Measurements from ENCODE around the gene SLC25A25. TPM values are rescaled to one million over a fixed set of nuclear protein-coding genes. Genes with fewer than 3 reads are reported as not detected.
A peak's percentile ranks its signal among the peaks of the same experiment; 100 is the strongest.
"Not testable (repeated sequence)": the region's sequence is repeated elsewhere in the genome, so short reads cannot be mapped to it uniquely, and the experiment has no call there.

SLC25A25 gene
- total RNA-seq, 1 donor from 2014 or later: 64.7 TPM

DNA sequence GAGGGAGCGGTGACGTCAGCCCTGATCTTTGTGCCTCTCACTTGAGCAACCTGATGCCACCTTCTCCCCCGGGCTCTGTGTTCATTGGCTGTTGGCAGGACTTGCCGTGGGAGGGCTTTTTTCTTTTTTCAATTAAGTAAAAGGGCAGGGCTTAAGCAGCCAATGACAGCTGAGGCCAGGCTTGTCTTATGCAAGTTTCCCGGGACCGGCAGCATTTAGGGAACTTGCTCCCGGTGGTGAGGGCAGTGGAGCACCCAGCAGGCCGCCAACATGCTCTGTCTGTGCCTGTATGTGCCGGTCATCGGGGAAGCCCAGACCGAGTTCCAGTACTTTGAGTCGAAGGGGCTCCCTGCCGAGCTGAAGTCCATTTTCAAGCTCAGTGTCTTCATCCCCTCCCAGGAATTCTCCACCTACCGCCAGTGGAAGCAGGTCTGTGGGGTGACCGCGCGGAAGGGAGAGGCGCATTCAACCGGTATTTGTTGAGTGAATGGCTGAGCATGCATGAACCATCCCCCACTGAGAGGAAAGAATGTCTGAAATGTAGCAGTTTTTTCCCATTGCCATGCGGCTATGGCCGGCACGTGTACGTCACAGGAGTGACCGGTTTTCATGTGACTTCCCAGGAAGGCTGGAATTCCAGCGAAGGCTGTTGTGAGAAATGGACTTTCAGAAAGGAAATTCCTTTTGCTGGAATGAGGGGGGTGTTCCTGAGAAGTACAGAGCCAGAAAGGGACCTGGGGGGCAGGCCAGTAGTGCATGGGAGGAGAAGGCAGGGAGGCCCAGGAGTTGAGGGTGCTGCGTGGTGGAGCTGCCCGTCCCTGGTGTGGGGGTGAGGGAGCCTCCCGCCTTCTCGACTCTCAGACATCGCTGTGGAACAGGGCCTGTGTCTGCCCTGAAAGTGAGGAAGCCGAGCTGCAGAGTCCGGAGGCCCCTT lies 30.5 kb downstream of the SLC25A25 start:
- DNase-seq: peak; percentile 98

DNA sequence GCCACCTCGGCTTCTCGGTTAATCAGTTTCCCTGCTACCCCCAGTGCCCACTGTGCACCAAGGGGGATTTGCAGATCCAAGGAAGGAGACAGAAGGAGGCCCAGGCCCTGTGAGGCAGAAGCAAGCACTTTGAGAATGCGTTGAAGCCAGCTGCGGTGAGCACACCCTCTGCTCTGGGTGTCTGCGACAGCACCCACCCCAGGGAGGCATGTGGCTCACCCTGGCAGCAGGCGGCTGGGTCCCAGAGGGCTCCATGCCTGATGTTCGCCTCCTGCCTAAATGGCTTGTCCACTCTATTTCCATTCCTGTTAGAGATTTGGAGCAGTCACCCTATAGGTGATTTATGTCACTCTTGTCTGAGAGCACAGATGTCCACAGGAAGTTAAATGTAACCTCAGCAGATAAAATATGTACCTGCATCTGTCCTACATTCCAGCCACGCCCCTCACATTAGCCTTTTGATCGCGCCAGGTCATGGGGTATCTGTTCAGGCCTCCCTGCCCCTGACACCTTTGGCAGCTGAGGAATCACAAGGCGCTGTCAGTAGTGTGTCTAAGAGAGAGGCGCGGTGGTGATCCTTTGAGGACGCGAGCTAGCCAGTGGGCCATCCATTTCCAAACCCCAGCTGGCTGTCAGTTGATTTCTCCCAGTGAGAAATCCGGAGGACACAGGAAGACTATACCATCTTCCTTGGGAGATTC lies 31.3 kb downstream of the SLC25A25 start:
- DNase-seq: no peak

DNA sequence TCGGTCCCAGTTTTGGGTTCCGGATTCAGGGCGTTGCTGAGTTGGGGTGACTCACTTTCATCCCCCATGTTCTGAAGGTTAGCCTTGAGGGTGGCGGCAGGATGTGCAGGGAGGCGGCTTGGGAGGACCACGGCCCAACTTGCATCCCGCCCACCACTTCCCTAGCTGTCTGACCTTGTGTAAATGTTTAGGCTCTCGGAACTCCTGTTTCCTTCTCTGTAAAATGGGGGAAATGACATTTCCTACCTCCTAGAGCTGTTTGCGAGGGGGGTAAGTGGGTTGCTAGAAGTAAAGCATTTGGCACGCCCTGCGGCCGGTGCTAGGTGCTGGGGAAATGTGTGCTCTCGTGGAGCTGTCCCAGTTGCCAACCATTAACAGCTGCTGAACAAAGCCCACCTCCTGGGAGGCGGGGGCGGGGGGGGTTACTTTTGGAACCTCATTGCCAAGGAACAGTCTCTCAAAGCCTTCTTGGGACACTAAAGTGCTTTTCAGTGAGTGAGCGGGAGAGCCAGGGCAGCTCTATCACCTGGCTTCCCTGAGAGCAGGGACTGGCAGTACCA lies 32.0 kb downstream of the SLC25A25 start:
- DNase-seq: peak; percentile 89

GRCh38 chr9:128100581-128100980 lies 32.5 kb downstream of the SLC25A25 start:
- no peak for DNase-seq

DNA sequence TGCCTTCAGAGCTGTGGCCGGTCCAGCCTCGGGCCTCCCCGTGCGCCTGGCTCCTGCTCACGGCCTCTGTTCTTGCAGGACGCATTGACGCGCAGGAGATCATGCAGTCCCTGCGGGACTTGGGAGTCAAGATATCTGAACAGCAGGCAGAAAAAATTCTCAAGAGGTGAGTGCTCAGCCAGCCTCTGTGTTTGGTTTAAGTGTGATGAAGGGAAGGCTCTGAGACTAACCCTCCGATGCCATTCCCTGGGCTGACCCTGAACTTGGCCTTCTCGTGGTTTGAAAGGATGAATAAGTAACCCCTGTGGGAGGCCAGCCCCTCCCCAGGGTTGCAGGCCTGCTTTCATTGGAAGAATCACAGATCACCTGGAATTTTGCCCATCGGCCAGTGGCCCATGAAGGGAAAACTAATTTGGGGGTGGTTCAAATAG lies 33.2 kb downstream of the SLC25A25 start:
- no peak for DNase-seq

- no peak for DNase-seq
These were observed 33.7 kb downstream of the SLC25A25 start for GRCh38 chr9:128101690-128102089.

DNA sequence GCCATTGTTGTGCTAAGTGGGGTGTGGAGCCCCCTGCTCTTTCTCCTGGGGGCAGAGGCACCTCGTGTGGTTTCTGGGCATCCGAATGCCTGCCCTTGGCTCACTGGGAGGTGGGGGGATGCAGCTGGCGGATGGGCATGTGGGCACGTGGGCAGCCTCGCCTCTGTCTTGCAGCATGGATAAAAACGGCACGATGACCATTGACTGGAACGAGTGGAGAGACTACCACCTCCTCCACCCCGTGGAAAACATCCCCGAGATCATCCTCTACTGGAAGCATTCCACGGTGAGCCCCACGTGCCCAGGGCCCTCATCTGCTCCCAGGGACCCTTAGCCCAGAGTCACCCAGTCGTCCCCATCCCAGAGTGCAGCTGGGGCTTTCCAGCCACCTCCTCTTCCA lies 34.2 kb downstream of the SLC25A25 start:
- no peak for DNase-seq

DNA sequence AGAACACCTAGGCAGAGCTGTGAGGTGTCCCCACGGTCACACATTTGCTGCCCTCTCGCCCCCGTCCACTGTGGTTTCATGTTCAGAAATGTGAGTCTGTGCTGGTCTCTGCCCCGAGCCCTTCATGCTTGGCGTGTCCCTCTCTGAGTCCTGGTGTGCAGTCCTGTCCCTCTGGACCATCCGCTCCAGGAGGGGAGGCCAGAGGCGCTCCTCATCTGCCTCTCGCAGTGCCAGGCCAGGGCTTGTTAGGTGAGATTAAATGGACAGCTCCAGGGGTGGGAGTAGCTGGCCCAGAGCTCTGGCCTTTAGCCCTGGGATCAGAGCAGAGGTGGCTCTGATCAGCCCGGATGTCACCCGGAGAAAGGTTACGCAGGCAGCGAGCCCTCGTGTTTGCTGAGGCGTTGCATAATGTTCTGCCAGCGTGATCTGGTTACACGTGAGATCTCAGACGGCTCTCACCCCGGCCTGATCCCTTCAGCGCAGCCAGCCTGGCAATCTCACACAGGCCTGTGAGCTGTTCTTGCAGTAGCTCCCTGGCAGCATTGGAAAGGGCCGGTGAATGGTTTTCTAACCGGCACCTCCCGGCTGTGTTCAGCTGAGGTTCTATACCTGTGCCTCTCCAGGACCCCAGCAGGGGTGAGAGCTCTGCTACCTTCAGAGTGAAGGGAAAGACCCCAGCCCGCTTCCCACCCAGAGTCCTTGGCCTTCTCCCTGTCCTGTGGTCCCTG lies 35.0 kb downstream of the SLC25A25 start:
- DNase-seq: no peak

DNA sequence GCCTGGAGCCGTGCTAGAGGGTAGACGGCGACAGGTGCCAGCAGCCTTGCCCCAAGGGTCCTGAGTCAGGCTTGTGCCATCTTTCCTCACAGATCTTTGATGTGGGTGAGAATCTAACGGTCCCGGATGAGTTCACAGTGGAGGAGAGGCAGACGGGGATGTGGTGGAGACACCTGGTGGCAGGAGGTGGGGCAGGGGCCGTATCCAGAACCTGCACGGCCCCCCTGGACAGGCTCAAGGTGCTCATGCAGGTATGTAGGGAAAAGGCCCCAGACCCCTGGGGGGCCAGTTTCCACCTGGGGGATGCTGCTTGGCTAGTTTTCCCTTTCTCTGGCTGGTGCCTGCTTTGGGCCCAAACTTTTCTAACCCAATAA lies 35.5 kb downstream of the SLC25A25 start:
- DNase-seq: peak; percentile 35

GRCh38 chr9:128104171-128104618 lies 36.2 kb downstream of the SLC25A25 start:
- DNase-seq: peak; percentile 65

GRCh38 chr9:128105538-128106175 lies 37.6 kb downstream of the SLC25A25 start:
- no peak for DNase-seq

DNA sequence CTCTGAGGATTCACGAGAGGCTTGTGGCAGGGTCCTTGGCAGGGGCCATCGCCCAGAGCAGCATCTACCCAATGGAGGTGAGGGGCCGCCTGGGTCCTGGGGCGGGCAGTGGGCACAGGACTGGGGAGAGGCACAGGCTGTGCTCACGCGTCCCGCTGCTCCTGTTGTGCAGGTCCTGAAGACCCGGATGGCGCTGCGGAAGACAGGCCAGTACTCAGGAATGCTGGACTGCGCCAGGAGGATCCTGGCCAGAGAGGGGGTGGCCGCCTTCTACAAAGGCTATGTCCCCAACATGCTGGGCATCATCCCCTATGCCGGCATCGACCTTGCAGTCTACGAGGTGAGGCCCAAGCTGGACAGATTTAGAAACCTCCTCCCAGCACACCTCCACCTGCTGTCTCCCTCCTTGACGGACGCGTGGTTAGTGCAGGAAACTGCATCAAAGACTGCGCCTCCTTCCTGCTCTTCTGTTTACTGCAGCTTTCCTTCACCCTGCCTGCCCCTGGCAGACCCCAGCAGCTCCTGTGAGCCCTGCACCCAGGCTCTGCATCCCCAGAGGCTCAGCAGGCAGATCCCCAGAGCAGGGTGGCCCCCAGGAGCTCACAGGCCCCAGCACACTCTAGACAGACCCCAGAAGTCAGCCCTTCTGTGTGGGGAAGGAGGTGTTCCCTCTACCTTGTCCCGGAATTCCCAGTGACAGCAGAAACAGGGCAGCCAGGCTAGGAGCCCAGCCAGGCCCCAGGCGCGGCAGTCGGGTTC lies 38.3 kb downstream of the SLC25A25 start:
- DNase-seq: no peak

DNA sequence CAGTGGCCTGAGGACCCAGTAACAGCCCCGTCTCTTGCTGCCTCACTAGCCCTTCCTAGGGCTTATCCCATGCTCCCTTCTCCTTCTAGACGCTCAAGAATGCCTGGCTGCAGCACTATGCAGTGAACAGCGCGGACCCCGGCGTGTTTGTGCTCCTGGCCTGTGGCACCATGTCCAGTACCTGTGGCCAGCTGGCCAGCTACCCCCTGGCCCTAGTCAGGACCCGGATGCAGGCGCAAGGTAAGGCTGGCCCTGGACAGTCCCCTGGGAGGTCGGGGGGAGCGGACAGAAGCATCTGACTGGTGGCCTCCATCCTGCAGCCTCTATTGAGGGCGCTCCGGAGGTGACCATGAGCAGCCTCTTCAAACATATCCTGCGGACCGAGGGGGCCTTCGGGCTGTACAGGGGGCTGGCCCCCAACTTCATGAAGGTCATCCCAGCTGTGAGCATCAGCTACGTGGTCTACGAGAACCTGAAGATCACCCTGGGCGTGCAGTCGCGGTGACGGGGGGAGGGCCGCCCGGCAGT lies 39.0 kb downstream of the SLC25A25 start:
- no peak for DNase-seq

- no peak for DNase-seq
These were observed 39.6 kb downstream of the SLC25A25 start for GRCh38 chr9:128107468-128108268.

DNA sequence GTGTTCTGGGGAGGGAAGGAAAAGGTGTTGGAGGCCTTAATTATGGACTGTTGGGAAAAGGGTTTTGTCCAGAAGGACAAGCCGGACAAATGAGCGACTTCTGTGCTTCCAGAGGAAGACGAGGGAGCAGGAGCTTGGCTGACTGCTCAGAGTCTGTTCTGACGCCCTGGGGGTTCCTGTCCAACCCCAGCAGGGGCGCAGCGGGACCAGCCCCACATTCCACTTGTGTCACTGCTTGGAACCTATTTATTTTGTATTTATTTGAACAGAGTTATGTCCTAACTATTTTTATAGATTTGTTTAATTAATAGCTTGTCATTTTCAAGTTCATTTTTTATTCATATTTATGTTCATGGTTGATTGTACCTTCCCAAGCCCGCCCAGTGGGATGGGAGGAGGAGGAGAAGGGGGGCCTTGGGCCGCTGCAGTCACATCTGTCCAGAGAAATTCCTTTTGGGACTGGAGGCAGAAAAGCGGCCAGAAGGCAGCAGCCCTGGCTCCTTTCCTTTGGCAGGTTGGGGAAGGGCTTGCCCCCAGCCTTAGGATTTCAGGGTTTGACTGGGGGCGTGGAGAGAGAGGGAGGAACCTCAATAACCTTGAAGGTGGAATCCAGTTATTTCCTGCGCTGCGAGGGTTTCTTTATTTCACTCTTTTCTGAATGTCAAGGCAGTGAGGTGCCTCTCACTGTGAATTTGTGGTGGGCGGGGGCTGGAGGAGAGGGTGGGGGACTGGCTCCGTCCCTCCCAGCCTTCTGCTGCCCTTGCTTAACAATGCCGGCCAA lies 40.4 kb downstream of the SLC25A25 start:
- no peak for DNase-seq

GRCh38 chr9:128109050-128109709 lies 41.1 kb downstream of the SLC25A25 start:
- DNase-seq: no peak

DNA sequence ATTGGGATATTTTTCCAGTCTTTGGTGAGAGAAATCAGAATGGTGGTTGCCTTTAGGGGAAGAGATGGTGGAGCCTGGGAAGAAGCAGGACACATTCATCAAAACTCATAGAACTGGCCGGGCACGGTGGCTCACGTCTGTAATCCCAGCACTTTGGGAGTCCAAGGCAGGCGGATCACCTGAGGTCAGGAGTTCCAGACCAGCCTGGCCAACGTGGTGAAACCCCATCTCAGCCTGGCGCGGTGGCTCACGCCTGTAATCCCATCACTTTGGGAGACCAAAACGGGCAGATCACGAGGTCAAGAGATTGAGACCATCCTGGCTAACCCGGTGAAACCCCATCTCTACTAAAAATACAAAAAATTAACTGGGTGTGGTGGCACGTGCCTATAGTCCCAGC lies 43.7 kb downstream of the SLC25A25 start:
- DNase-seq: not testable (repeated sequence)

DNA sequence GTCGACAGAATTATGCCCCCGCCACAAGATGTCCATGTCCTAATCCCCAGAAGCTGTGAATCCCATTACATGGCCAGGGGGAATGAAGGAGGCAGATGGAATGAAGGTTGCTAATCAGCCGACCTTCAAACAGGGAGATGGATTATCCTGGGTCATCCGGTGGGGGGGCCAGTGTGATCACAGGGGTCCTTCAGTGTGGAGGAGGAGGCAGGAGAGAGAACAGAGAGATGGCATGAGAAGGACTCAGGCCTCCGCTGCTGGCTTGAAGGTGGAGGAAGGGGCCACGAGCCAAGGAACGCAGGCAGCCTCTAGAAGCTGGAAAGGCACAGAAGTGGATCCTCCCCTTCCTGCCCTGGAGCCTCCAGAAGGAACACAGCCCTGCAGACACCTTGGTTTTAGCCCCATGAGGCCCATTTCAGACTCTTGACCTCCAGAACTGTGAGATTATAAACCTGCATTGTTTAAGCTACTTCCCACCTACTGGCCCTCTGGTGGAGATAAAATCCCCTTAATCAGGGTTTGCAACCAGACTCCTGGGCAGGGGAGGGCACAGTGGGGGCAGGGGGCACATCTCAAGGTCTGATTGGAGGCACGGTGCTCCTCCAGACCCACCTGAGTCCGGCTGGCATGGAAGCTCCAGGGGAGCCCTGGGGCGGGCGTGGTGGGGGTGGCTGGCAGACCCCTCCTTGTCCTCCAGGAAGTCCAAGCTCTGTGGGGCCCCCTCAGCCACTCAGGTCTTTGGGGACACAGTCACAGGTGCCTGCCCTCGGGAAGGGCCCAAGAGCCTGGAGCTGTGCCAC lies 45.7 kb downstream of the SLC25A25 start:
- DNase-seq: no peak

Data from dermis blood vessel endothelial cell (primary cell).